ENCODE data around the gene SPACA7.
"Not testable (repeated sequence)": the region's sequence is repeated elsewhere in the genome, so short reads cannot be mapped to it uniquely, and the experiment has no call there.

The SPACA7 gene

GRCh38 chr13:112424098-112424497, 47.9 kb downstream of the SPACA7 start:
- no peak overlapping the region for H3K4me3 ChIP-seq (ENCODE audit: low read length)
- DNase-seq (ENCODE audit: low read depth): no peak
- TF ChIP-seq CTCF (conservative IDR thresholded peaks at IDR 0.05; ENCODE audit: low read length): no peak

GRCh38 chr13:112428704-112429103, 52.5 kb downstream of the SPACA7 start:
- TF ChIP-seq CTCF (conservative IDR thresholded peaks at IDR 0.05; ENCODE audit: low read length): no peak
- DNase-seq (ENCODE audit: low read depth): no peak
- no peak overlapping the region for H3K4me3 ChIP-seq (ENCODE audit: low read length)

- H3K4me3 ChIP-seq (ENCODE audit: low read length): no peak overlapping the region
- no peak for TF ChIP-seq CTCF (conservative IDR thresholded peaks at IDR 0.05; ENCODE audit: low read length)
- no peak for DNase-seq (ENCODE audit: low read depth)
These were observed 55.6 kb downstream of the SPACA7 start for GRCh38 chr13:112431734-112432133.

GRCh38 chr13:112432734-112433133, 56.6 kb downstream of the SPACA7 start:
- not testable (repeated sequence) for DNase-seq (ENCODE audit: low read depth); H3K4me3 ChIP-seq (ENCODE audit: low read length)

GRCh38 chr13:112433517-112433916, 57.4 kb downstream of the SPACA7 start:
- DNase-seq (ENCODE audit: low read depth); H3K4me3 ChIP-seq (ENCODE audit: low read length): not testable (repeated sequence)

GRCh38 chr13:112434032-112434431, 57.9 kb downstream of the SPACA7 start:
- no peak for DNase-seq (ENCODE audit: low read depth)
- no peak for TF ChIP-seq CTCF (conservative IDR thresholded peaks at IDR 0.05; ENCODE audit: low read length)
- no peak overlapping the region for H3K4me3 ChIP-seq (ENCODE audit: low read length)

GRCh38 chr13:112434937-112435523, 58.9 kb downstream of the SPACA7 start:
- no peak for DNase-seq (ENCODE audit: low read depth)
- no peak for TF ChIP-seq CTCF (conservative IDR thresholded peaks at IDR 0.05; ENCODE audit: low read length)
- H3K4me3 ChIP-seq (ENCODE audit: low read length): no peak overlapping the region

GRCh38 chr13:112435973-112436372, 59.8 kb downstream of the SPACA7 start:
- DNase-seq (ENCODE audit: low read depth): no peak
- no peak overlapping the region for H3K4me3 ChIP-seq (ENCODE audit: low read length)
- TF ChIP-seq CTCF (conservative IDR thresholded peaks at IDR 0.05; ENCODE audit: low read length): no peak
